K562 (cell line): Measurements from ENCODE around the gene CYTH4. TPM values are rescaled to one million over a fixed set of nuclear protein-coding genes. Genes with fewer than 3 reads are reported as not detected.

ENCODE experiments used
- ATAC-seq: fragments of 200-7000 bp; cut with Tn5 transposase; 3 replicates; pipeline ENCODE4 v1.9.1; 2020; ENCODE audit warnings: moderate library complexity
- BruUV-seq: library from RNA; stranded (reverse); fragments of 400-500 nt; replicated peaks from 2 replicates; lab custom pipeline; 2021; lab: Mats Ljungman, UMichigan
- CTCF ChIA-PET: fragments of 300-600 bp; formaldehyde crosslinking; extraction: SDS; loops from one replicate; lab custom pipeline; 2021; ENCODE audit warnings: low intra/inter-chr PET ratio; lab: Yijun Ruan, JAX
- POLR2A ChIA-PET: fragments of 300-600, 350-650 bp; sonication (Branson Sonifier 250); formaldehyde crosslinking; extraction: SDS; loops from one replicate; lab custom pipeline; 2021; ENCODE audit warnings: antibody characterized with exemption, inconsistent platforms; lab: Yijun Ruan, JAX
- DNase-seq, 4 experiments: peaks; one replicate each; pipeline versions ENCODE4 v3.0.0 to v3.0.0-alpha.2; 2011 to 2018; ENCODE audit warnings: low spot score in 3 of 4, mixed read lengths in 3 of 4; ENCODE audit errors: extremely low read depth in 1 of 4
- FAIRE-seq: peaks from 2 replicates; lab custom pipeline; 2011; peaks lifted over from hg19 to GRCh38; lab: Jason Lieb, UNC
- H2AFZ ChIP-seq: 2 replicates; pipeline ENCODE4 v1.6.0; 2011; ENCODE audit warnings: low read depth, low read length, control low read depth, inconsistent platforms
- H3K27ac ChIP-seq: fragments of 200-600 bp; 3 replicates; pipeline ENCODE4 v1.8.0; 2011; ENCODE audit warnings: low read depth, mild to moderate bottlenecking, control low read depth, inconsistent platforms, low read length, moderate library complexity, mixed read lengths; ENCODE audit errors: extremely low read depth
- H3K27me3 ChIP-seq, 2 experiments: fragments of 300-600 bp in 1 of 2; 2 replicates in 1 of 2; 3 replicates in 1 of 2; pipeline versions ENCODE4 v1.6.0 to v1.8.0; 2011; ENCODE audit warnings: inconsistent platforms in 2 of 2, low read length in 2 of 2, mild to moderate bottlenecking in 1 of 2, mixed read lengths in 1 of 2, moderate library complexity in 1 of 2; ENCODE audit not compliant: control insufficient read depth in 2 of 2, insufficient read depth in 2 of 2
- H3K36me3 ChIP-seq: fragments of 300-600 bp; 3 replicates; pipeline ENCODE4 v1.8.0; 2011; ENCODE audit warnings: mild to moderate bottlenecking, low read length, inconsistent platforms; ENCODE audit not compliant: control insufficient read depth, insufficient read depth
- H3K4me1 ChIP-seq, 2 experiments: fragments of 200-600 bp in 1 of 2; replicated peaks in 1 of 2; 2 replicates in 1 of 2; 3 replicates in 1 of 2; pipeline versions ENCODE4 v1.5.1 to v1.8.0; 2011; ENCODE audit warnings: inconsistent platforms in 2 of 2, low read length in 2 of 2, mild to moderate bottlenecking in 1 of 2, mixed read lengths in 1 of 2, moderate library complexity in 1 of 2; ENCODE audit not compliant: control insufficient read depth in 2 of 2, insufficient read depth in 2 of 2
- H3K4me2 ChIP-seq: 2 replicates; pipeline ENCODE4 v1.6.1; 2011; ENCODE audit warnings: low read length, control low read depth, inconsistent platforms, mixed read lengths; ENCODE audit not compliant: insufficient read depth
- H3K4me3 ChIP-seq: fragments of 200-600 bp; sonication (generic), shearing (Covaris generic); 2 replicates; pipeline ENCODE4 v1.5.1; 2016; ENCODE audit warnings: control low read depth, inconsistent platforms
- H3K79me2 ChIP-seq: fragments of 200-600 bp; 3 replicates; pipeline ENCODE4 v1.8.0; 2011; ENCODE audit warnings: low read length, inconsistent platforms; ENCODE audit not compliant: control insufficient read depth, insufficient read depth
- H3K9ac ChIP-seq, 2 experiments: 2 replicates each; pipeline versions ENCODE4 v1.6.0 to v1.6.1; 2011; ENCODE audit warnings: low read depth in 2 of 2, low read length in 2 of 2, control low read depth in 1 of 2, inconsistent platforms in 1 of 2, mild to moderate bottlenecking in 1 of 2, mixed read lengths in 1 of 2; ENCODE audit not compliant: insufficient read depth in 1 of 2
- H3K9me1 ChIP-seq: one replicate; pipeline ENCODE4 v1.6.0; 2011; ENCODE audit warnings: inconsistent platforms, mild to moderate bottlenecking, low read length, moderate library complexity; ENCODE audit not compliant: control insufficient read depth, insufficient read depth
- H3K9me3 ChIP-seq: replicated peaks from 2 replicates; pipeline ENCODE4 v1.5.1; 2011; ENCODE audit warnings: low read depth, low read length, inconsistent platforms; ENCODE audit not compliant: control insufficient read depth, insufficient read depth
- H4K20me1 ChIP-seq: replicated peaks from 2 replicates; pipeline ENCODE4 v1.6.1; 2011; ENCODE audit warnings: low read length, inconsistent platforms, mixed read lengths; ENCODE audit not compliant: control insufficient read depth, insufficient read depth
- CBFA2T2 ChIP-seq: fragments of 450-650 bp; conservative IDR thresholded peaks from 2 replicates; pipeline ENCODE4 v1.6.1; 2017; ENCODE audit warnings: mild to moderate bottlenecking
- KDM1A ChIP-seq, 2 experiments: fragments of 450-650 bp; IDR thresholded peaks; 2 replicates each; pipeline ENCODE4 v1.6.1; 2016; ENCODE audit warnings: mild to moderate bottlenecking in 2 of 2
- POLR3A ChIP-seq: IDR thresholded peaks from 2 replicates; pipeline ENCODE4 v1.6.1; 2011; ENCODE audit warnings: borderline replicate concordance, mild to moderate bottlenecking, moderate library complexity; ENCODE audit not compliant: insufficient read length, insufficient read depth; ENCODE audit errors: extremely low read depth
- RBM25 ChIP-seq: fragments of 200-400 bp; formaldehyde crosslinking; IDR thresholded peaks from 2 replicates; pipeline ENCODE4 v1.6.1; 2018; ENCODE audit warnings: low read length, low read depth, moderate library complexity; ENCODE audit not compliant: severe bottlenecking
- ZFP36 ChIP-seq: fragments of 150-350 bp; IDR thresholded peaks from 2 replicates; pipeline ENCODE4 v1.6.1; 2018; ENCODE audit warnings: low read length, low read depth; ENCODE audit not compliant: partially characterized antibody
- ZNF146 ChIP-seq: IDR thresholded peaks from one replicate; pipeline ENCODE4 v1.6.1; 2018; ENCODE audit warnings: missing compliant biosample characterization; ENCODE audit not compliant: unreplicated experiment
- ZNF444 ChIP-seq: fragments of 250-450 bp; sonication (Bioruptor Pico); IDR thresholded peaks from 2 replicates; pipeline ENCODE4 v1.4.0; 2020; ENCODE audit warnings: mild to moderate bottlenecking, moderate library complexity
- ZNF507 ChIP-seq: conservative IDR thresholded peaks from 2 replicates; pipeline ENCODE4 v1.6.1; 2017; ENCODE audit warnings: missing genetic modification characterization, missing compliant biosample characterization
- WGBS: fragments of 100-300 bp; shearing (Covaris generic); methylation state at CpG from one replicate; pipeline ENCODE4 v1.1.6; 2016; ENCODE audit warnings: low coverage, mixed read lengths; ENCODE audit not compliant: insufficient coverage; ENCODE audit errors: missing lambda C conversion rate; 5-methylcytosine and 5-hydroxymethylcytosine counted together
- in situ Hi-C: fragments of 300-500 bp; cut with MboI; formaldehyde crosslinking; loops from 4 replicates; pipeline ENCODE4 v1.15.0; 2018; ENCODE audit warnings: inconsistent platforms, mixed read lengths
- intact Hi-C: fragments of 100-400 bp; cut with micrococcal nuclease; formaldehyde crosslinking; loops from 2 replicates; pipeline ENCODE4 v1.14.2; 2022
- polyA plus RNA-seq, 8 experiments: library from polyadenylated mRNA; depleted of rRNA in 4 of 8; stranded (reverse) in 5 of 8; unstranded in 3 of 8; fragments of >200 nt; fragmentation: Nextera tagmentation in 2 of 8; fragmentation: Illumina TruSeq in 1 of 8; extraction: Ambion mirVana in 2 of 8; extraction: Trizol in 1 of 8; gene quantifications; 2 replicates each; pipeline versions ENCODE4 v1.2.1 to v1.2.3, GENCODE V29; 2011 to 2014; ENCODE audit warnings: inconsistent platforms in 1 of 8, missing spikeins in 1 of 8
- total RNA-seq, 7 experiments: library from RNA; depleted of rRNA in 6 of 7; stranded (reverse); fragments of >200 nt in 6 of 7; fragmentation: Illumina TruSeq in 2 of 7; extraction: Trizol in 2 of 7; gene quantifications; 2 replicates each; pipeline versions ENCODE4 v1.2.1 to v1.2.3, GENCODE V29; 2011 to 2021; ENCODE audit warnings: low replicate concordance in 1 of 7

The CYTH4 gene
- total and polyA plus RNA-seq, 9 of the 15 experiments (the other 6 are each of a cell fraction or from before 2014, with no cell fraction given): 0.03 to 2.0 (median 0.61) TPM; not detected in 1

- in situ Hi-C loops: no loop called here
Measured at GRCh38 chr22:37269936-37270678, 12.2 kb upstream of the CYTH4 start.

GRCh38 chr22:37270928-37271650, 11.2 kb upstream of the CYTH4 start:
- H3K27ac ChIP-seq: no peak overlapping the region
- H3K4me1 ChIP-seq: peaks cover 16 to 24% of the 10 kb centered on the region in 2 experiments
- H2AFZ ChIP-seq: no peak overlapping the region
- H3K79me2 ChIP-seq: no peaks in the 10 kb centered on the region
- no peaks in the 10 kb centered on the region for H3K9me1 ChIP-seq
- in situ Hi-C loops: no loop called here
- H3K9me3 ChIP-seq: no peaks in the 10 kb centered on the region
- WGBS: 28% methylated on average over 8 of the region's 8 CpGs
- DNase-seq (no peak), FAIRE-seq (peak; percentile 42), ATAC-seq (no peak)
- peak in 1 of 2 experiments; percentile 20; a peak in 1 of 4 replicates for TF ChIP-seq KDM1A (IDR thresholded peaks at IDR 0.05)
- no peak for TF ChIP-seq POLR3A
- TF ChIP-seq RBM25: peak; percentile 75
- no peak for TF ChIP-seq ZNF444 (CRISPR knock-in tag)
- peak; percentile 56 for TF ChIP-seq ZFP36
- no peak for TF ChIP-seq CBFA2T2
- TF ChIP-seq ZNF507 (tag): no peak
- no peaks in the 10 kb centered on the region; a peak in 1 of 5 replicates for H3K27me3 ChIP-seq
- intact Hi-C loops: no loop called here
- ChIA-PET CTCF (no interaction called here), POLR2A (interaction anchor here (0.6 to 0.8 kb wide), 2 partner anchors 10 to 470 kb away, joined by 3 read pairs; no protein-coding TSS in a partner anchor)
- no TSS peak for BruUV-seq
- no peak overlapping the region for H3K4me2 ChIP-seq
- H3K4me3 ChIP-seq: no peak overlapping the region
- no peaks in the 10 kb centered on the region for H3K36me3 ChIP-seq
- no peaks in the 10 kb centered on the region for H4K20me1 ChIP-seq
- H3K9ac ChIP-seq: no peak overlapping the region

More at GRCh38 chr22:37269936-37270678, 12.2 kb upstream of the CYTH4 start:
- 20% methylated on average over 8 of the region's 8 CpGs for WGBS
- ATAC-seq (no peak), FAIRE-seq (no peak), DNase-seq (no peak)
- H3K27ac ChIP-seq: no peak overlapping the region
- H2AFZ ChIP-seq: no peak overlapping the region
- TF ChIP-seq RBM25 (no peak), ZNF146 (CRISPR knock-in tag) (peak; percentile 69)
- no peaks in the 10 kb centered on the region; a peak in 1 of 5 replicates for H3K27me3 ChIP-seq
- intact Hi-C loops: loop anchor here (5.0 kb wide), 1 partner anchor 187 kb away; no protein-coding TSS in a partner anchor
- CTCF ChIA-PET: no interaction called here
- peaks cover 15 to 24% of the 10 kb centered on the region in 2 experiments for H3K4me1 ChIP-seq
- no peaks in the 10 kb centered on the region for H4K20me1 ChIP-seq
- H3K9me1 ChIP-seq: no peaks in the 10 kb centered on the region
- no peak overlapping the region for H3K4me2 ChIP-seq
- no TSS peak for BruUV-seq
- H3K79me2 ChIP-seq: no peaks in the 10 kb centered on the region
- H3K9me3 ChIP-seq: no peaks in the 10 kb centered on the region
- H3K4me3 ChIP-seq: no peak overlapping the region
- POLR2A ChIA-PET: interaction anchor here (0.7 to 1.0 kb wide), 3 partner anchors 9 to 1015 kb away, joined by 3 read pairs; no protein-coding TSS in a partner anchor
- no peaks in the 10 kb centered on the region for H3K36me3 ChIP-seq
- H3K9ac ChIP-seq: no peak overlapping the region
